Measurements from ENCODE around the gene HCST.
"Not testable (repeated sequence)": the region's sequence is repeated elsewhere in the genome, so short reads cannot be mapped to it uniquely, and the experiment has no call there.

Gene HCST

GRCh38 chr19:35888398-35888797, 13.9 kb upstream of the HCST start:
- no peak overlapping the region for H3K4me3 ChIP-seq (ENCODE audit: control insufficient read depth, low read depth, low read length)
- DNase-seq (ENCODE audit: low read depth): no peak
- TF ChIP-seq CTCF (conservative IDR thresholded peaks at IDR 0.05; ENCODE audit: control insufficient read depth, insufficient read depth, low read depth, low read length): no peak

- no peak for DNase-seq (ENCODE audit: low read depth)
- H3K4me3 ChIP-seq (ENCODE audit: control insufficient read depth, low read depth, low read length): no peak overlapping the region
- no peak for TF ChIP-seq CTCF (conservative IDR thresholded peaks at IDR 0.05; ENCODE audit: control insufficient read depth, insufficient read depth, low read depth, low read length)
These were observed 12.8 kb upstream of the HCST start for GRCh38 chr19:35889370-35890112.

GRCh38 chr19:35890113-35890650, 12.1 kb upstream of the HCST start:
- no peak for DNase-seq (ENCODE audit: low read depth)
- no peak for TF ChIP-seq CTCF (conservative IDR thresholded peaks at IDR 0.05; ENCODE audit: control insufficient read depth, insufficient read depth, low read depth, low read length)
- no peak overlapping the region for H3K4me3 ChIP-seq (ENCODE audit: control insufficient read depth, low read depth, low read length)

GRCh38 chr19:35891819-35892218, 10.5 kb upstream of the HCST start:
- not testable (repeated sequence) for H3K4me3 ChIP-seq (ENCODE audit: control insufficient read depth, low read depth, low read length); DNase-seq (ENCODE audit: low read depth)

- H3K4me3 ChIP-seq (ENCODE audit: control insufficient read depth, low read depth, low read length): no peak overlapping the region
- no peak for DNase-seq (ENCODE audit: low read depth)
- TF ChIP-seq CTCF (conservative IDR thresholded peaks at IDR 0.05; ENCODE audit: control insufficient read depth, insufficient read depth, low read depth, low read length): no peak
These were observed 8.0 kb upstream of the HCST start for GRCh38 chr19:35894342-35894741.

- no peak for DNase-seq (ENCODE audit: low read depth)
- no peak for TF ChIP-seq CTCF (conservative IDR thresholded peaks at IDR 0.05; ENCODE audit: control insufficient read depth, insufficient read depth, low read depth, low read length)
- no peak overlapping the region for H3K4me3 ChIP-seq (ENCODE audit: control insufficient read depth, low read depth, low read length)
These were observed 6.3 kb upstream of the HCST start for GRCh38 chr19:35895911-35896642.

- H3K4me3 ChIP-seq (ENCODE audit: control insufficient read depth, low read depth, low read length): no peak overlapping the region
- no peak for DNase-seq (ENCODE audit: low read depth)
- no peak for TF ChIP-seq CTCF (conservative IDR thresholded peaks at IDR 0.05; ENCODE audit: control insufficient read depth, insufficient read depth, low read depth, low read length)
These were observed 5.7 kb upstream of the HCST start for GRCh38 chr19:35896643-35897040.

All from fibroblast of mammary gland (primary cell).